GM23248 (cell line): ENCODE results near the gene UTY. TPM values are rescaled to one million over a fixed set of nuclear protein-coding genes. Genes with fewer than 3 reads are reported as not detected.

Experiments used
- DNase-seq: peaks from one replicate; pipeline ENCODE4 v3.0.0-alpha.2; 2015
- H2AFZ ChIP-seq: fragments of 200-600 bp; sonication (generic); 2 replicates; pipeline ENCODE4 v1.6.1; 2016; ENCODE audit warnings: antibody characterized with exemption
- H3F3A ChIP-seq: fragments of 200-600 bp; sonication (generic); 2 replicates; pipeline ENCODE4 v1.6.1; 2016; ENCODE audit warnings: mild to moderate bottlenecking, antibody characterized with exemption, mixed run types; ENCODE audit not compliant: insufficient read depth
- H3K27ac ChIP-seq: fragments of 200-600 bp; sonication (generic); 2 replicates; pipeline ENCODE4 v1.5.1; 2016; ENCODE audit warnings: mild to moderate bottlenecking
- H3K27me3 ChIP-seq: fragments of 200-600 bp; sonication (generic); replicated peaks from 2 replicates; pipeline ENCODE4 v1.6.1; 2016; ENCODE audit warnings: mild to moderate bottlenecking; ENCODE audit not compliant: insufficient read depth
- H3K36me3 ChIP-seq: fragments of 200-600 bp; sonication (generic); 2 replicates; pipeline ENCODE4 v1.6.1; 2016; ENCODE audit warnings: low read depth, mild to moderate bottlenecking
- H3K4me1 ChIP-seq: fragments of 200-600 bp; sonication (generic); 2 replicates; pipeline ENCODE4 v1.6.1; 2016; ENCODE audit warnings: mild to moderate bottlenecking; ENCODE audit not compliant: insufficient read depth
- H3K4me2 ChIP-seq: fragments of 200-600 bp; sonication (generic); one replicate; pipeline ENCODE4 v1.6.1; 2016; ENCODE audit warnings: mild to moderate bottlenecking; ENCODE audit not compliant: unreplicated experiment
- H3K4me3 ChIP-seq: fragments of 200-600 bp; sonication (generic); 2 replicates; pipeline ENCODE4 v1.5.1; 2016; ENCODE audit warnings: mild to moderate bottlenecking
- H3K79me2 ChIP-seq: fragments of 200-600 bp; sonication (generic); 2 replicates; pipeline ENCODE4 v1.6.1; 2016; ENCODE audit warnings: mild to moderate bottlenecking; ENCODE audit not compliant: insufficient read depth
- H3K9ac ChIP-seq: fragments of 200-600 bp; sonication (generic); 2 replicates; pipeline ENCODE4 v1.6.1; 2016; ENCODE audit warnings: mild to moderate bottlenecking
- H3K9me2 ChIP-seq: fragments of 200-600 bp; sonication (generic); 2 replicates; pipeline ENCODE4 v1.6.1; 2016; ENCODE audit warnings: mixed run types, mild to moderate bottlenecking, moderate library complexity; ENCODE audit not compliant: insufficient read depth
- H3K9me3 ChIP-seq: fragments of 200-600 bp; sonication (generic); one replicate; pipeline ENCODE4 v1.6.1; 2017; ENCODE audit warnings: low read depth
- H4K20me1 ChIP-seq: fragments of 200-600 bp; sonication (generic); 2 replicates; pipeline ENCODE4 v1.6.0; 2016; ENCODE audit not compliant: insufficient read depth
- EZH2 ChIP-seq: fragments of 200-600 bp; sonication (generic); IDR thresholded peaks from 2 replicates; pipeline ENCODE4 v1.6.1; 2018; ENCODE audit warnings: antibody characterized with exemption, mild to moderate bottlenecking; ENCODE audit not compliant: insufficient read depth, poor library complexity, severe bottlenecking
- EZH2phosphoT487 ChIP-seq: fragments of 200-600 bp; sonication (generic); IDR thresholded peaks from 2 replicates; pipeline ENCODE4 v1.6.1; 2018; ENCODE audit warnings: antibody characterized with exemption, moderate library complexity, mild to moderate bottlenecking, low read depth; ENCODE audit not compliant: insufficient read depth
- WGBS, 2 experiments: methylation state at CpG; one replicate each; pipeline ENCODE4 v1.1.6; 2015 to 2017; ENCODE audit warnings: low lambda C conversion rate in 2 of 2, low coverage in 1 of 2; ENCODE audit errors: missing lambda C conversion rate in 2 of 2; 5-methylcytosine and 5-hydroxymethylcytosine counted together
- in situ Hi-C: fragments of 300-500 bp; cut with MboI; formaldehyde crosslinking; loops from 2 replicates; pipeline ENCODE4 v1.15.0; 2020
- polyA plus RNA-seq: library from polyadenylated mRNA; unstranded; fragments of >200 nt; fragmentation: Nextera tagmentation; extraction: Ambion mirVana; gene quantifications from 2 replicates; pipeline ENCODE4 v1.2.1, GENCODE V29; 2016
- total RNA-seq: library from RNA; depleted of rRNA; stranded (reverse); fragments of >200 nt; shearing (Covaris generic); gene quantifications from 2 replicates; pipeline ENCODE4 v1.2.3, GENCODE V29; 2014

UTY gene
- total and polyA plus RNA-seq, 2 experiments from 2014 or later = 5.9 to 11.2 TPM

DNA sequence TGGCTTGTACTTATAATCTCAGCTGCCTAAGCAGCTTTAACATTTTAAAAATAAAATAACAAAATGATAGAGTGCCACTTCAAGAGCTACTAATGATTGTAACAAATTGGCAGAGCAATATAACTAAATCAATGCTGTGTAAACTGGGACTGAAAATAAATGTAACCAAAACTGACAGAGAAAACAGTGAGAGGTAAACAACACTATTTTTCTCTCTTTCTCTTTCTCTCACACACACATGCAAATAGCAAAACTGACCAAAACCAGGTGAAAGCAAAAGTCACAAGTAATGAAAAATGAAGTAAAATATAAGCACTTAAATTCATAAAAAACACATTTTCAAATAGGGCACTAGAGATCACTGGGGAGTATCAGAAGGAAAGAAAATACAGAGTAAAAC is 109.6 kb downstream of the UTY start:
- H3K79me2 ChIP-seq = peaks cover 8% of the 10 kb centered on the region; the same call in 1 of the 2 replicates
- no peaks in the 10 kb centered on the region for H3K36me3 ChIP-seq
- no peak overlapping the region for H3K4me3 ChIP-seq
- no peak overlapping the region for H3K27ac ChIP-seq
- no peak overlapping the region for H3K4me2 ChIP-seq
- no peaks in the 10 kb centered on the region for H3F3A ChIP-seq
- no peaks in the 10 kb centered on the region for H3K4me1 ChIP-seq
- TF ChIP-seq EZH2 (no peak), EZH2phosphoT487 (no peak)
- no peaks in the 10 kb centered on the region for H3K9me2 ChIP-seq
- H3K27me3 ChIP-seq = no peaks in the 10 kb centered on the region
- no peak overlapping the region for H2AFZ ChIP-seq
- no peak overlapping the region for H3K9ac ChIP-seq
- H4K20me1 ChIP-seq = no peaks in the 10 kb centered on the region
- H3K9me3 ChIP-seq = no peaks in the 10 kb centered on the region
- in situ Hi-C loops = no loop called here
- no peak for DNase-seq

DNA sequence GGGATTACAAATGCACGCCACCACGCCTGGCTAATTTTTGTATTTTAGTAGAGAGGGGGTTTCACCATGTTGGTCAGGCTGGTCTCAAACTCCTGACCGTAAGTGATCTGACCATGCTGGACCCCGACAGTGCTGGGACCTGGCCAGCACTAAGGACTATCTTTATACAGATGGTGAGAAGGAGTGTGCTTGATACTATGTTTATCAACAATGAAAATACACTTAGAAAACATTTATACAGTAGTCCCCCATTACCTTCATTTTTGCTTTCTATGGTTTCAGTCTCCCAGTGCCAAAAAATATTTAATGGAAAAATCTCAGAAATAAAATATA is 111.4 kb downstream of the UTY start:
- Histone ChIP-seq H4K20me1 (no peaks in the 10 kb centered on the region), H3K27ac (no peak overlapping the region), H3K9me3 (no peaks in the 10 kb centered on the region), H3K4me2 (no peak overlapping the region), H3K36me3 (no peaks in the 10 kb centered on the region), H3K9me2 (no peaks in the 10 kb centered on the region), H2AFZ (no peak overlapping the region), H3K27me3 (no peaks in the 10 kb centered on the region), H3K4me3 (no peak overlapping the region), H3K9ac (no peak overlapping the region), H3F3A (no peaks in the 10 kb centered on the region), H3K79me2 (peaks cover 8% of the 10 kb centered on the region; the same call in 1 of the 2 replicates), H3K4me1 (no peaks in the 10 kb centered on the region)
- WGBS, 2 experiments = 93 to 96% methylated on average over 3 to 4 of the region's 4 CpGs
- TF ChIP-seq EZH2phosphoT487 (no peak), EZH2 (no peak)
- no peak for DNase-seq
- in situ Hi-C loops = no loop called here

DNA sequence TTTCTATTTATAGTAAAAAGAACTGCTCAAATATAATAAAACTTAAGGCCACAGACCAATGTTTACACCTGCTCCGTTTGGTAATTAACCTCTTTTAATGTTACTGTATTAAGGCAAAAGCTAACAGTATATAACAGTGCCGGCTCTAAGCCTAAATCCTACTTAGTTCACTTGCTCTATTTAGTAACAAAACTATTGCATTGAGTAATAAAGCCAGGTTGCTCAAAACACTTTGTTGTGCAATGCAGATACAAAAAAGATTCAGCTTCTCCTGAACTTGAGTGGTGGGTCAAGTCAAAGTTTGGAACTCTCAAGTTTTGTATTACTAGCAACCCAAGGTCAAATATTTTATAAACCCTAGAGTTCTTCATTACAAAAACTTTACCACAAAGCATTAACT is 116.2 kb downstream of the UTY start:
- H3K27ac ChIP-seq = no peak overlapping the region
- H3K36me3 ChIP-seq = no peaks in the 10 kb centered on the region
- in situ Hi-C loops = no loop called here
- no peaks in the 10 kb centered on the region for H3K27me3 ChIP-seq
- no peak overlapping the region for H3K9ac ChIP-seq
- H2AFZ ChIP-seq = no peak overlapping the region
- H3K4me1 ChIP-seq = peaks cover 20% of the 10 kb centered on the region
- 58 to 66% methylated on average over 2 of the region's 2 CpGs for WGBS, 2 experiments
- TF ChIP-seq EZH2phosphoT487 (no peak), EZH2 (no peak)
- H4K20me1 ChIP-seq = no peaks in the 10 kb centered on the region
- peaks cover 12% of the 10 kb centered on the region for H3F3A ChIP-seq
- H3K9me2 ChIP-seq = no peaks in the 10 kb centered on the region
- no peak overlapping the region for H3K4me2 ChIP-seq
- H3K4me3 ChIP-seq = no peak overlapping the region
- H3K79me2 ChIP-seq = no peaks in the 10 kb centered on the region
- peak; percentile 20 for DNase-seq
- H3K9me3 ChIP-seq = no peaks in the 10 kb centered on the region

DNA sequence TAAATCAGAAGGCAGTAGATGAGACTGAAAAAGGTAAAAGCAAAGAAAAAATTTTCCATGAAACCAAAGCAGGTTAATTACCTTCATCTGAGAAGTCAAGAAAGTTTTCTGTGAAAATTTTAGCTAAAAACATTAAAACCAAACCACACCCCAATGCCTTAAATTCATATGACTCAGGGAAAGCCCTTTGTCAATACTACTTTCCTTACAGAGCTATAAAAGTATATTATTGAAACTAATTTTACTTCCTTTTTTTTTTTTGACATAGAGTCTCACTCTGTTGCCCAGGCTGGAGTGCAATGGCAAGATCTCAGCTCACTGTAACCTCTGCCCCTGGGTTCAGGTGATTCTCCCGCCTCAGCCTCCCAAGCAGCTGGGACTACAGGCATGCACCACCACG is 117.2 kb downstream of the UTY start:
- peak; percentile 18 for DNase-seq
- H3F3A ChIP-seq = peaks cover 12% of the 10 kb centered on the region
- in situ Hi-C loops = no loop called here
- TF ChIP-seq EZH2phosphoT487 (no peak), EZH2 (no peak)
- H3K79me2 ChIP-seq = no peaks in the 10 kb centered on the region
- peaks cover 20% of the 10 kb centered on the region for H3K4me1 ChIP-seq
- peak overlapping the region; percentile 53 for H3K4me2 ChIP-seq
- no peaks in the 10 kb centered on the region for H3K9me3 ChIP-seq
- no peaks in the 10 kb centered on the region for H4K20me1 ChIP-seq
- WGBS, 2 experiments = 92 to 100% methylated on average over 2 of the region's 2 CpGs
- no peak overlapping the region for H3K9ac ChIP-seq
- H3K27me3 ChIP-seq = no peaks in the 10 kb centered on the region
- H3K27ac ChIP-seq = 0 out of 2 replicates have a peak overlapping the region, but pooled peaks have one; percentile 30
- no peak overlapping the region for H3K4me3 ChIP-seq
- no peaks in the 10 kb centered on the region for H3K9me2 ChIP-seq
- no peaks in the 10 kb centered on the region for H3K36me3 ChIP-seq
- H2AFZ ChIP-seq = no peak overlapping the region
